Stimulated activated naive B cell treated with anti-CD40 and anti-IgM and Interleukin-4, amounts not matched to agents 10 μg/mL and 1 μg/mL and 100 μg/mL, for 72 hours (primary cell): ENCODE measurements around the gene GSN.

Experiments used
- ATAC-seq, 2 donors: fragments of 150-1000 bp; cut with Tn5 transposase; replicated peaks; 2 replicates each; pipeline ENCODE4 v1.10.0; 2021; ENCODE audit warnings: moderate library complexity in 1 of 2
- DNase-seq: peaks from one replicate; pipeline ENCODE4 v3.0.0; 2021
- H3K27ac Mint-ChIP-seq: one replicate; pipeline ENCODE4 v1.8.0; 2022; ENCODE audit warnings: mild to moderate bottlenecking, mixed read lengths
- H3K27me3 Mint-ChIP-seq, 2 donors: one replicate each; pipeline ENCODE4 v1.8.0; 2022; ENCODE audit warnings: mixed read lengths in 2 of 2
- H3K36me3 Mint-ChIP-seq, 2 donors: one replicate each; pipeline ENCODE4 v1.8.0; 2022; ENCODE audit warnings: mixed read lengths in 2 of 2, mild to moderate bottlenecking in 1 of 2
- H3K4me1 Mint-ChIP-seq, 2 donors: one replicate each; pipeline ENCODE4 v1.8.0; 2022; ENCODE audit warnings: mixed read lengths in 2 of 2, mild to moderate bottlenecking in 1 of 2
- H3K4me3 Mint-ChIP-seq, 2 donors: one replicate each; pipeline ENCODE4 v1.8.0; 2022; ENCODE audit warnings: mild to moderate bottlenecking in 2 of 2, mixed read lengths in 2 of 2, moderate library complexity in 1 of 2
- H3K9me3 Mint-ChIP-seq, 2 donors: one replicate each; pipeline ENCODE4 v1.8.0; 2022; ENCODE audit warnings: mixed read lengths in 2 of 2, mild to moderate bottlenecking in 1 of 2

Gene GSN

GRCh38 chr9:121273064-121273775 is 5.3 kb downstream of the GSN start:
- H3K4me1 Mint-ChIP-seq = peaks cover 18 to 39% of the 10 kb centered on the region in 2 donors
- H3K27me3 Mint-ChIP-seq = peaks cover 5% of the 10 kb centered on the region in 2 donors
- no peak overlapping the region for H3K4me3 Mint-ChIP-seq
- DNase-seq (no peak), ATAC-seq (no peak)
- peak overlapping the region; percentile 31 for H3K27ac Mint-ChIP-seq
- peaks cover 8 to 15% of the 10 kb centered on the region in 2 donors for H3K36me3 Mint-ChIP-seq
- H3K9me3 Mint-ChIP-seq = no peaks in the 10 kb centered on the region

DNA sequence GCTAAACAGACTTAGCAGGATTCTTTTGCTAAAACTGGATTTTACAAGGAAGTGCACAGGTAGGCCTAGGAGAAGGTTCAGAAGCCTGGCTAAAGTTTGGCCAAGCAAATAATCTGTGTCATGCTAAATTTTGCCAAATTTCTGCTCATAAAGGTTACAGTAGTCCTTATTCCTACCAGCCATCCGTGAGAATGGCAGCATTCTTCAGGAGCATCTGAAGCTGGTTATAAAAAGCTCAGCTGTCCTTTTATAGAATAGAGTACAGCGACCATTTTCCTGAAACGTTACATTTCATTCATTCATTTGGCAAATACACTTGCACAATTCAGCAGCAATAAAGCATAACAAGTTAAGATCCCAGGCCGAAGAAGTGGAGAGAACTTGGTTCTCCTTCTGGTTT is 6.9 kb downstream of the GSN start:
- DNase-seq (no peak), ATAC-seq (no peak)
- Mint-ChIP-seq H3K27ac (no peak overlapping the region), H3K4me3 (no peak overlapping the region), H3K27me3 (peaks cover 0 to 3% of the 10 kb centered on the region in 2 donors), H3K36me3 (peaks cover 12 to 22% of the 10 kb centered on the region in 2 donors), H3K9me3 (no peaks in the 10 kb centered on the region), H3K4me1 (peaks cover 13 to 32% of the 10 kb centered on the region in 2 donors)

- H3K4me3 Mint-ChIP-seq = no peak overlapping the region
- no peak for DNase-seq
- no peak for ATAC-seq
- H3K36me3 Mint-ChIP-seq = peaks cover 14 to 27% of the 10 kb centered on the region in 2 donors
- peaks cover 15 to 33% of the 10 kb centered on the region in 2 donors for H3K4me1 Mint-ChIP-seq
- H3K27ac Mint-ChIP-seq = no peak overlapping the region
- H3K27me3 Mint-ChIP-seq = no peaks in the 10 kb centered on the region
- H3K9me3 Mint-ChIP-seq = no peaks in the 10 kb centered on the region
Observed at GRCh38 chr9:121275781-121276658, 8.1 kb downstream of the GSN start.

DNA sequence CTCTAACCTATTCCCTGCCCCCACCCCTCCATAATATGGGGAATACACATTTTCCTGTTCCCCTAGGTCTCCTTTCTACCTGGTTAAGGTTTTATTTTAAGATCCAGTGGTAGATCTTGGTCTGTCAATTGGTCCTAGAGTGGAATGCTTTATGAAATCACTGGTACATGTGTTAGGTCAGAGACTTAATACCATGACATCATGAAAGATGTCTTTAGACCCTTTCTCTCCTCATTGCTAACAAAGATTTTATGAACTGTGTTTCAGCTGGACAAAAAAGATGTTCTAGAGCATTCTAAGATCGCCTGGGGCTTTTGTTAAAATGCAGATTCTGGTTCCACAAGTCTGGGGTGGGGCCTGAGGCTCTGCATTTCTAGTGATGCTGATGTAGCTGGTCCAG is 9.1 kb downstream of the GSN start:
- no peak overlapping the region for H3K4me3 Mint-ChIP-seq
- H3K27me3 Mint-ChIP-seq = no peaks in the 10 kb centered on the region
- no peak for DNase-seq
- no peaks in the 10 kb centered on the region for H3K9me3 Mint-ChIP-seq
- H3K27ac Mint-ChIP-seq = no peak overlapping the region
- H3K36me3 Mint-ChIP-seq = peaks cover 23 to 31% of the 10 kb centered on the region in 2 donors
- ATAC-seq = no peak
- peaks cover 18 to 36% of the 10 kb centered on the region in 2 donors for H3K4me1 Mint-ChIP-seq

DNA sequence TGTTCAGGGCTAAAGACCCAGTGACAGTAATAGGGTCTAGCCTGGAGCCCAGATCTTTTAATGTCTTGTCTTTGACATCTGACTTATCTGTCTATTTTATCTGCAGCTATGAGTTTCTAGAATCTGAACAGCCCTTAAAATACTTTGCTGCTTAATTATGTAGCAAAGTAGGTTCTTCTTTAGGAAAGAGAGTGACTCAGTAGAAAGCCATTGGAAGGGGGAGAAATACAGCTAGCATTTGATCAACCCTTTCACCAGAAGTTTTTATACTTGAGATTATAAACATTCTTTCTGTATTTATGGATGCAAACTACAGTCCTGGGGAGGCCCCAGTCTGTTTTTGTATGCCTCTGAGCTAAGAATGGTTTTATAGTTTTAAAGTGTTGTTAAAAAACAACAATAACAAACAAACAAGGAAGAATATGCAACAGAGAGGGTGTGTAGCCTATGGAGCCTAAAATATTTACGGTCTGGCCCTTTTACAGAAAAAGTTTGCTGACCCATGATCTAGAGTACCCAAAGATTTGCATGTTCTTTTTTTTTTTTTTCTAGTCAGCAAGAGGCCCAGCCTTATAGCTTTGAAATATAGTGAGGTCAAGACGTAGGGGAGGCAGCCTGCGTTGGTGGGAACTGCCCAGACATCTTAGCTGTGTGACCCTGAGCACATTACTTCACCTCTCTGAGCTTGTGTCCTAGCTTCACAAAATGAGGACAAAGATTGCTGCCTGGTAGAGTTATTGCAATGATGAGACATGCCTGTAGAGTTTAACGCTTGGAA is 9.7 kb downstream of the GSN start:
- ATAC-seq (no peak), DNase-seq (no peak)
- H3K4me1 Mint-ChIP-seq = peaks cover 20 to 39% of the 10 kb centered on the region in 2 donors
- peaks cover 23 to 30% of the 10 kb centered on the region in 2 donors for H3K36me3 Mint-ChIP-seq
- H3K27me3 Mint-ChIP-seq = no peaks in the 10 kb centered on the region
- H3K4me3 Mint-ChIP-seq = no peak overlapping the region
- H3K9me3 Mint-ChIP-seq = no peaks in the 10 kb centered on the region
- H3K27ac Mint-ChIP-seq = no peak overlapping the region

DNA sequence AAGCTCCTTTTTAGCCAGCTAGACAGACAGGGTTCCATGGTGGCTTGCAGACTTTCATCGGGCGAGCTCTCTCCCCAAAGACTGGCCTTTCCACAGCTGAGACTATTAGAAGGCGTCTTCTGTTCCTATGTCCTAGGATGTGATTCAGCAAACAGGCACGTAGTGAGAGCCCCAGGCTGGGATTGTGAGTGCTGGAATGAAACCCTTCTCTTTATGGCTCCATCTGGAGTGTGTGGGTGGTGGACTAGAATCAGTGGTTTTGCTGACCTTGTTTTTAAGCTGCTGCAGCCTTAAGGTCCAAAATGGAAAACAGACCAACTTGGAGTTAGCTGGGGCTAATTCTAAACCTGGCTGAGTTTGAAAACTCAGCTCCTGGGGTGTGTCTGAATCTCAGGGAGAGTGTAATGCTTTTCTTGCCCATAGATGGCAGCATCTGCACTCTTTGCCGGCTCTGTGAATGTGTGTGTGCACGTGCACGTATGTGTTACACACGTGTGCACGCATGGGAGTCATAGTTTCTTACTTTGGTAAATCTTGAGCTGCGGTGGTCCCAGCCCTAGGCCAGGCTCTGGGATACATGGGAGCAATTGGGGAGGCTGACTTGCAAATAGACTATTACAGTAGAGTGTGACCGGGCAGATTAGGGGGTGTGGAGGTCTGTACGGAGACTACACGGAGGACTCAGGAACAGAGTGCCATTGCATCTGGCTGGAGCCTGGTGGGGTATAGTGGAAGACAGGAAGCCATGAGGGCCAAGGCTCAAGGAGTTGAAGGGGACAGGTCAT is 10.7 kb downstream of the GSN start:
- H3K4me1 Mint-ChIP-seq = peaks cover 28 to 44% of the 10 kb centered on the region in 2 donors
- H3K27me3 Mint-ChIP-seq = no peaks in the 10 kb centered on the region
- H3K4me3 Mint-ChIP-seq = no peak overlapping the region
- H3K27ac Mint-ChIP-seq = peak overlapping the region; percentile 28
- no peaks in the 10 kb centered on the region for H3K9me3 Mint-ChIP-seq
- no peak for DNase-seq
- peaks cover 23 to 33% of the 10 kb centered on the region in 2 donors for H3K36me3 Mint-ChIP-seq
- ATAC-seq = peak; percentile 68 to 83

DNA sequence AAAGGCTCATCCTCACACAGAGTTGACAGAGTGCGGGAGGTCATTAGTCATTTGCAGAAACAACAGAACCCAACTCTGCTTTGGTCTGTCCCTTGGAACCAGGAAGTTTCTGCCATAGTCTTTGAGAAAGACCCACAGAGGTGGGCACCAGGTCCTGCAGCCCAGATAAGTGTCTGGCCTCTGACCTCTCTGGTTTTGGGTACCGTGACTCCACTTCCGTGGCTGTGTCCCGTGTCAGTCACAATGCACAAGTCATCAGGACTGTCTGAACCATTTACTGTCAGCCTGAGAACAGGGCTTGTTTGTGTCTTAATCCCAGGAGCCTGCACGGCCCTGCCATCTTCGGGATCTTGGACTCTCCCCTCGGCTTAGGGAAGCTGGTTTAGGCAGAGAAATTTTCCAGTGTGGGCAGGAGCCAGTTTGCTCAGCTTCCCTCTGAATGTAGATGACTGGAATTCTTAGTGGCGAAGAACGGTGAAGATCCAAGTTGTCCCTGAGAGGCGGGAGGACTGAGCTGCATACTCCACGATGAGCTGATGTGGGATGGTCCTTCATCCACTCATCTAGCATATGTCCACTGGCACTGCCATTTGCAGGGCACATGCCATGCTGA is 11.9 kb downstream of the GSN start:
- DNase-seq (no peak), ATAC-seq (no peak)
- H3K4me3 Mint-ChIP-seq = no peak overlapping the region
- H3K27me3 Mint-ChIP-seq = no peaks in the 10 kb centered on the region
- H3K4me1 Mint-ChIP-seq = peaks cover 39 to 56% of the 10 kb centered on the region in 2 donors
- no peak overlapping the region for H3K27ac Mint-ChIP-seq
- no peaks in the 10 kb centered on the region for H3K9me3 Mint-ChIP-seq
- peaks cover 27 to 39% of the 10 kb centered on the region in 2 donors for H3K36me3 Mint-ChIP-seq

- ATAC-seq = no peak
- H3K36me3 Mint-ChIP-seq = peaks cover 27 to 40% of the 10 kb centered on the region in 2 donors
- no peak overlapping the region for H3K27ac Mint-ChIP-seq
- no peak overlapping the region for H3K4me3 Mint-ChIP-seq
- H3K27me3 Mint-ChIP-seq = no peaks in the 10 kb centered on the region
- H3K9me3 Mint-ChIP-seq = no peaks in the 10 kb centered on the region
- H3K4me1 Mint-ChIP-seq = peaks cover 44 to 64% of the 10 kb centered on the region in 2 donors
- DNase-seq = no peak
Observed at GRCh38 chr9:121280715-121281613, 13.0 kb downstream of the GSN start.

- Mint-ChIP-seq H3K27me3 (no peaks in the 10 kb centered on the region), H3K27ac (no peak overlapping the region), H3K4me1 (peaks cover 49 to 68% of the 10 kb centered on the region in 2 donors), H3K9me3 (no peaks in the 10 kb centered on the region), H3K36me3 (peaks cover 25 to 42% of the 10 kb centered on the region in 2 donors), H3K4me3 (peak overlapping the region in 1 of 2 donors; percentile 17)
- DNase-seq (no peak), ATAC-seq (peak; percentile 12 to 13)
Observed at GRCh38 chr9:121281614-121282276, 13.8 kb downstream of the GSN start.

- Mint-ChIP-seq H3K4me1 (peaks cover 52 to 75% of the 10 kb centered on the region in 2 donors), H3K27me3 (no peaks in the 10 kb centered on the region), H3K4me3 (no peak overlapping the region), H3K36me3 (peaks cover 25 to 42% of the 10 kb centered on the region in 2 donors), H3K9me3 (no peaks in the 10 kb centered on the region), H3K27ac (peak overlapping the region; percentile 73)
- peak; percentile 26 for DNase-seq
- ATAC-seq = peak; percentile 57 to 59
Observed at GRCh38 chr9:121282277-121283079, 14.5 kb downstream of the GSN start.

- H3K9me3 Mint-ChIP-seq = no peaks in the 10 kb centered on the region
- ATAC-seq = no peak
- H3K27ac Mint-ChIP-seq = peak overlapping the region; percentile 73
- H3K4me1 Mint-ChIP-seq = peaks cover 53 to 81% of the 10 kb centered on the region in 2 donors
- no peak overlapping the region for H3K4me3 Mint-ChIP-seq
- DNase-seq = no peak
- H3K36me3 Mint-ChIP-seq = peaks cover 25 to 42% of the 10 kb centered on the region in 2 donors
- no peaks in the 10 kb centered on the region for H3K27me3 Mint-ChIP-seq
Observed at GRCh38 chr9:121283080-121283398, 15.1 kb downstream of the GSN start.
